GM18517 (cell line): Measurements from ENCODE around the gene PDZD4.

Experiments
- ATAC-seq: cut with Tn5 transposase; IDR thresholded peaks from one replicate; pipeline ENCODE4 v1.9.1; 2021; ENCODE audit warnings: mild to moderate bottlenecking, moderate library complexity; ENCODE audit not compliant: unreplicated experiment

The PDZD4 gene

DNA sequence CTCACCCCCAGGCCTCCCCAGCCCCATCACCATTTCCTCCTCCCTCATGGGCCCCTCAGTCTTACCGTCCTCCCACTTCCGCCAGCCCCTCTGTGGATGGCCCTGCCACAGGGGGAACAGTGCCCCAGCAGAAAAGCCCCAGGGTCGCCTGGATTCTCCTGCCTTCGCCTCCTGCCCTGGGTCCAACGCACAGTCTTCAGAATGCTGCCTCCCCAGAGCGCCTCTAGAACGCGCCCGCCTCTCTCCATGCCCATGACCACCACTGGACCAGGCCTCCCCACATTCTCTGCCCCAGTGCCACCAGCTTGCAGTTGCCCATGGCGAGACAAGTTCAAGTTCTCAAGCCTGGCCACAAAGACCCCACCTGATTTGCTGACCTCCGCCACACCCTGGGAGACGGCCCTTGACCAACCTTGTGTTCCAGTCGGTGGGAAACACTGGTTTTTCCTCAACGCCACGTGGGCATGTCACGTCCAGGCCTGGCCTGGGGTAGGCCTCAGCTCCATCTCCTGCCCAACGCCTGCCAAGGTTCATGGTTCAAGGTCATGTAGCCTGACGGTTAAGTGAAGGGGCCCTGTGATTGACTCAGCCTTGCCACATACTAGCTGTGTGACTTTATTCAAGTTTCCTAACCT, 66.9 kb downstream of the PDZD4 start:
- ATAC-seq = no peak

DNA sequence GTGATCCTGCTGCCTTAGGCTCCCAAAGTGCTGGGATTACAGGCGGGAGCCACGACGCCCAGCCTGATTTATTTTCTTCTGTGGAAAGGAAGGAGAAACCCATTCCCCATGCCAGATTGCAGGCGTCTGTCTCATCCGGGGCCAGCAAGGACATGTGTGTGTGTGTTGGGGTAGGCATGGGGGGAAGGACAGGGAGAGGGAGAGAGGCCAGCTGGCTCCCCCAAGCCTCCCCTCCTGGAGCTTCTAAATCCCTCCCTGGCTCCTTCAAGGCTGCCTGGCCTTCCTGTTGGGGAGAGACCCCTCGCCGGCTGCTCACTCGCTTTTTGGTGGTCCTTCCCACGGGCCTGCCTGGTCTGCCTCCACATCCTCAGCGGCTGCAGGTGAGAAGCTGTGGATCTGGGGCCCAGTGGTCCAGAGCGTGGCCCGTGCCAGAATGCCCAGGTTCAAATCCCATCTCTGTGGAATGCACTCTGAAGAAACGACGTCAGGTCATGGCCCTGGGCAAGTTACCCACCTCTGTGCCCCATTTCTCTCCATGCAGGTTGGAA, 67.6 kb downstream of the PDZD4 start:
- no peak for ATAC-seq

DNA sequence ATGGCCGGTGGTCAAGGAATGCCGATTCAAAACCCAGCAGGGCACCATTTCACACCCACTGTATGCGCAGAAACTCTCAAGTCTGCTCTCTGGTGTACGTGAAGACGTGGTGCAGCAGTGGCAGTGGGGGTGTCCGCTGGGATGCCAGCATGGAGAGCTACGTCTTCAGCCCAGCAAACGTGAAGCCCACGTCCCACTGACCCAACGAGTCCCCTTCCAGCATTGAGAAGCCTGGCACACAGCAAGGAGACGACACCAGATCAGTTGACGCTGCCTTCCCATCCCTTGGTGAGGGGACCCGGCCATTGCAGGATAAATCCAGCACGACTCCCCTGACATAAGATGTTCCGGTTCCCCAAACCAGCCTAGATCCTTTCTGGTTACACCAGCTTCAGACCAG, 68.5 kb downstream of the PDZD4 start:
- ATAC-seq = no peak

DNA sequence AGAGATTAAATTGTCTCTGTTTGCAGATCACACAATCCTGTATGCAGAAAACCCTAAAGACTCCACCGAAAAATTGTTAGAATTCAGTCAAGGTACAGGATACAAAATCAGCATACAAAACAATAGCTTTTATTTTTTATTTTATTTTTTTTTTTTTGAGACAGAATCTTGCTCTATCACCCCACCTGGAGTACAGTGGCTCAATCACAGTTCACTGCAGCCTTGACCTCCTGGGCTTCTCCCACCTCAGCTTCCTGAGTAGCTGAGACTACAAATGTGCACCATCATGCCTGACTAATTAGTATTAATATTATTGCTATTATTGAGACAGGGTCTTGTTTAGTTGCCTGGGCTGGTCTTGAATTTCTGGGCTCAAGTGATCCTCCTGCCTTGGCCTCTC, 75.2 kb downstream of the PDZD4 start:
- ATAC-seq = no peak
